HG03342 (cell line): ENCODE data around the gene TAS2R39.

ENCODE experiments used
- ATAC-seq: cut with Tn5 transposase; IDR thresholded peaks from one replicate; pipeline ENCODE4 v1.9.1; 2021; ENCODE audit warnings: mild to moderate bottlenecking, moderate library complexity; ENCODE audit not compliant: unreplicated experiment

Gene TAS2R39

GRCh38 chr7:143214789-143215679 is 31.8 kb downstream of the TAS2R39 start:
- peak; percentile 92 for ATAC-seq

- no peak for ATAC-seq
Observed at GRCh38 chr7:143216151-143216550, 32.9 kb downstream of the TAS2R39 start.

GRCh38 chr7:143216686-143217085 is 33.5 kb downstream of the TAS2R39 start:
- no peak for ATAC-seq

- ATAC-seq: no peak
Observed at GRCh38 chr7:143217806-143218205, 34.6 kb downstream of the TAS2R39 start.

GRCh38 chr7:143221286-143221685 is 38.1 kb downstream of the TAS2R39 start:
- ATAC-seq: no peak

- no peak for ATAC-seq
Observed at GRCh38 chr7:143221737-143222136, 38.5 kb downstream of the TAS2R39 start, which contains the start of gene TAS2R40. Gene TAS2R40 (plus strand): TSS chr7:143222037. CDS start chr7:143222079, 42 bp downstream.

- ATAC-seq: no peak
Observed at GRCh38 chr7:143222782-143223181, 39.6 kb downstream of the TAS2R39 start.

GRCh38 chr7:143223784-143224183 is 40.6 kb downstream of the TAS2R39 start:
- no peak for ATAC-seq

GRCh38 chr7:143225047-143225446 is 41.8 kb downstream of the TAS2R39 start:
- no peak for ATAC-seq

- ATAC-seq: no peak
Observed at GRCh38 chr7:143227806-143228205, 44.6 kb downstream of the TAS2R39 start.

- no peak for ATAC-seq
Observed at GRCh38 chr7:143229054-143229790, 46.0 kb downstream of the TAS2R39 start.

GRCh38 chr7:143230602-143231457 is 47.6 kb downstream of the TAS2R39 start:
- no peak for ATAC-seq
